ENCODE data around the gene CAPN12.

GRCh38 chr19:38792250-38793111 is 48.2 kb upstream of the CAPN12 start:
- TF ChIP-seq CTCF (IDR thresholded peaks at IDR 0.05 in 4 of 5, conservative IDR thresholded peaks at IDR 0.05 in 1 of 5) (no peak), POLR2A (IDR thresholded peaks at IDR 0.05) (no peak)
